GM18502 (cell line): ENCODE measurements around the gene UBXN6.

ENCODE experiments used
- ATAC-seq: cut with Tn5 transposase; IDR thresholded peaks from one replicate; pipeline ENCODE4 v1.9.1; 2021; ENCODE audit warnings: mild to moderate bottlenecking; ENCODE audit not compliant: unreplicated experiment, poor library complexity

Gene UBXN6

GRCh38 chr19:4457654-4458395, at the start of gene UBXN6:
TSS of gene UBXN6 (minus strand) at chr19:4457794. CDS start at chr19:4457697, 97 bp downstream.
- ATAC-seq, result peak; percentile 89

GRCh38 chr19:4507150-4507452, 49.5 kb upstream of the UBXN6 start:
- no peak for ATAC-seq

GRCh38 chr19:4506449-4507149, 49.0 kb upstream of the UBXN6 start:
- no peak for ATAC-seq

GRCh38 chr19:4505570-4506448, 48.2 kb upstream of the UBXN6 start:
- ATAC-seq, result no peak

GRCh38 chr19:4504891-4505569, 47.4 kb upstream of the UBXN6 start:
- no peak for ATAC-seq

- ATAC-seq, result no peak
Observed at GRCh38 chr19:4504297-4504701, 46.7 kb upstream of the UBXN6 start.

GRCh38 chr19:4503825-4504170, 46.2 kb upstream of the UBXN6 start:
- ATAC-seq, result no peak

- ATAC-seq, result no peak
Observed at GRCh38 chr19:4503132-4503824, 45.7 kb upstream of the UBXN6 start.

- no peak for ATAC-seq
Observed at GRCh38 chr19:4502282-4503131, 44.9 kb upstream of the UBXN6 start.

GRCh38 chr19:4501691-4502090, 44.1 kb upstream of the UBXN6 start:
- no peak for ATAC-seq

GRCh38 chr19:4500841-4501591, 43.4 kb upstream of the UBXN6 start:
- no peak for ATAC-seq

GRCh38 chr19:4499855-4500254, 42.3 kb upstream of the UBXN6 start:
- no peak for ATAC-seq

- ATAC-seq, result no peak
Observed at GRCh38 chr19:4499318-4499717, 41.7 kb upstream of the UBXN6 start.

- ATAC-seq, result no peak
Observed at GRCh38 chr19:4498694-4499093, 41.1 kb upstream of the UBXN6 start.

GRCh38 chr19:4497770-4498389, 40.3 kb upstream of the UBXN6 start:
- ATAC-seq, result no peak

GRCh38 chr19:4496304-4496703, 38.7 kb upstream of the UBXN6 start:
- ATAC-seq, result no peak

GRCh38 chr19:4495471-4495870, 37.9 kb upstream of the UBXN6 start:
- no peak for ATAC-seq

- no peak for ATAC-seq
Observed at GRCh38 chr19:4494691-4495064, 37.1 kb upstream of the UBXN6 start.
